BE2C (cell line): ENCODE data around the gene AUH.
"Not testable (repeated sequence)": the region's sequence is repeated elsewhere in the genome, so short reads cannot be mapped to it uniquely, and the experiment has no call there.

Experiments used
- DNase-seq: peaks from one replicate; pipeline ENCODE4 v3.0.0-alpha.2; 2020
- H3K27me3 ChIP-seq: fragments of 250-450 bp; sonication (Bioruptor Pico); 2 replicates; pipeline ENCODE4 v1.5.1; 2020; ENCODE audit warnings: mild to moderate bottlenecking
- H3K36me3 ChIP-seq: fragments of 250-450 bp; sonication (Bioruptor Pico); 2 replicates; pipeline ENCODE4 v1.5.1; 2020; ENCODE audit warnings: mild to moderate bottlenecking
- H3K4me1 ChIP-seq: fragments of 250-450 bp; sonication (Bioruptor Pico); 2 replicates; pipeline ENCODE4 v1.5.1; 2020
- H3K4me3 ChIP-seq: 2 replicates; pipeline ENCODE4 v1.5.1; 2011; ENCODE audit warnings: low read depth, low read length
- H3K9me3 ChIP-seq: fragments of 250-450 bp; sonication (Bioruptor Pico); 2 replicates; pipeline ENCODE4 v1.5.1; 2020
- TF ChIP-seq, protein P1 (sequence below): IDR thresholded peaks from 2 replicates; pipeline ENCODE4 v1.5.1; 2012; ENCODE audit warnings: mild to moderate bottlenecking, low read depth, low read length

Gene AUH

DNA sequence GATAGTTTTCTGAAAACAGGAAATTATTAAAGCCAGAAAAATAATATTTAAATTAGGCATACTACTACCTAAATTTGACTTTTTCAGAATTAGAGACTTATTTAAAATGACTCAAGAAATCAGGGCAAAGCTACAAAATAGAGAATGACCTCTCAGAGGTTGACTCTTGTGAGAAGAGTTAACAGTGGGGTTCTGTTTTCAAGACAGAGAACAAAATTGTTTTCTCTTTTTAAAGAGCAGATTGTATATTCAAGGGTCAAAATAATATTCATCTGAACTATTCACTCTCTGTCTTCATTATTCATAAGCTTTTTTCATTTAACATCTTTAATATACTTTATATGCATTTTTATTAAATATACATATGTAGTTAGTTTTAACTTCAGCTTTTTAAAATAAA is 21.9 kb upstream of the AUH start:
- Histone ChIP-seq H3K4me1 (no peaks in the 10 kb centered on the region), H3K4me3 (no peak overlapping the region), H3K36me3 (no peaks in the 10 kb centered on the region), H3K9me3 (no peaks in the 10 kb centered on the region), H3K27me3 (no peaks in the 10 kb centered on the region; the same call in 1 of the 2 replicates)
- TF ChIP-seq, protein P1, sequence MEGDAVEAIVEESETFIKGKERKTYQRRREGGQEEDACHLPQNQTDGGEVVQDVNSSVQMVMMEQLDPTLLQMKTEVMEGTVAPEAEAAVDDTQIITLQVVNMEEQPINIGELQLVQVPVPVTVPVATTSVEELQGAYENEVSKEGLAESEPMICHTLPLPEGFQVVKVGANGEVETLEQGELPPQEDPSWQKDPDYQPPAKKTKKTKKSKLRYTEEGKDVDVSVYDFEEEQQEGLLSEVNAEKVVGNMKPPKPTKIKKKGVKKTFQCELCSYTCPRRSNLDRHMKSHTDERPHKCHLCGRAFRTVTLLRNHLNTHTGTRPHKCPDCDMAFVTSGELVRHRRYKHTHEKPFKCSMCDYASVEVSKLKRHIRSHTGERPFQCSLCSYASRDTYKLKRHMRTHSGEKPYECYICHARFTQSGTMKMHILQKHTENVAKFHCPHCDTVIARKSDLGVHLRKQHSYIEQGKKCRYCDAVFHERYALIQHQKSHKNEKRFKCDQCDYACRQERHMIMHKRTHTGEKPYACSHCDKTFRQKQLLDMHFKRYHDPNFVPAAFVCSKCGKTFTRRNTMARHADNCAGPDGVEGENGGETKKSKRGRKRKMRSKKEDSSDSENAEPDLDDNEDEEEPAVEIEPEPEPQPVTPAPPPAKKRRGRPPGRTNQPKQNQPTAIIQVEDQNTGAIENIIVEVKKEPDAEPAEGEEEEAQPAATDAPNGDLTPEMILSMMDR, result no peak
- no peak for DNase-seq

DNA sequence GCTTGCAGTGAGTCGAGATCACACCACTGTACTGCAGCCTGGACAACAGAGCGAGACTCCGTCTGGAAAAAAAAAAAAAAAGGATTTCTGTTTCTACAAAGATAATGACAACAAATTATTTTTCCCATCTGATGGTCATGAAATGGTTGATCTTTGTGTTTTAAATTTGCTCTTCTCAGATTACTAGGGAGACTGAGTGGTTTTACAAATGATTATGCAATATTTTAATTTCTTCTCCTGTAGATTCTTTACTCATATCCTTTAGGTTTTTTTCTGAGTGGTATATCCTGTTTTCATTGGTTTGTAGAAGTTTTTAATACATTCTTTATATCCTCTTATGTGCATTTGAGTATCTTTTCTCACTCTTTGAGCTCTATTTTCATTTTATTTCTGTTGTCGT is 20.6 kb upstream of the AUH start:
- Histone ChIP-seq H3K4me1 (no peaks in the 10 kb centered on the region), H3K36me3 (no peaks in the 10 kb centered on the region), H3K4me3 (no peak overlapping the region), H3K27me3 (no peaks in the 10 kb centered on the region; the same call in 1 of the 2 replicates), H3K9me3 (no peaks in the 10 kb centered on the region)
- DNase-seq, result no peak
- TF ChIP-seq, protein P1, result no peak

DNA sequence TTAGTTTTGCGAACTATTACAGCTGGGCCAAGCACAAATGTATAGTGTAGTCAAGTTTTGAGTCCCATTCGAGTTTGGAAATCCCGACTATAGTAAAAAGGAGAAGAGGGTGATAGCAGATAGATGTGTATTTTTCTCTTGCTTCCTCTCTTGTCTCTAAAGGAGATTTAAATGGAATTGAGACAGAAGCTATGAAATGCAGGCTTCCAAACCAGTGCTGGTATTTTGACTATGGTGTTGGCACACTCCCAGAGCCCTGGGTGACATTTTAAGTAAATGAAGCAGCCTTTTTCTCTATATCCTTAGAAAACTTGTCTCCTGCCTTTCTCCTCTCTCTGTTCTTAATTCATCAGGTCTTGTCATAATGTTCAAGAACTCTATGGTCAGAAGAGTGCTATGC is 17.7 kb upstream of the AUH start:
- H3K4me3 ChIP-seq, result no peak overlapping the region
- H3K4me1 ChIP-seq, result no peaks in the 10 kb centered on the region
- no peak for DNase-seq
- no peaks in the 10 kb centered on the region for H3K36me3 ChIP-seq
- TF ChIP-seq, protein P1, result no peak
- H3K9me3 ChIP-seq, result no peaks in the 10 kb centered on the region
- no peaks in the 10 kb centered on the region; the same call in 1 of the 2 replicates for H3K27me3 ChIP-seq

DNA sequence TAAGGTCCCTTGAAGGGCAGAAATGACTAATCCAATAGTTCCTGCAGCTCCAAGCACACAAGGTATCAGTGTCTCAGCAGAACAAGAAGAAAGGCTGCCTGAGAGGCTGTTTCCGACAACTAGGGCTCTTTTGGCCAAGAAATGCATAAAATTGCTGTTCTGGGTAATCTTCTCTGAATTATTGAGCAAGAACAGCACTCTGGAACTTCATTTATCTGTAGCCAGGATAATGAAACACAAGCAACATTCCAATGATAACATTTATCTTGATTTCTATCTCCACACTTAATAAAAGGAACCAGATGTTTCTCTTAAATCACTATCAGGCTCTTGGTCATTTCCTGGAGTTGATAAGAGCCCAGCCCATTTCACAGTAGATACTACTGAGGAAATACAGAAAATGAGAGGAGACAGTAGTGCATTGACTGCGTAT is 17.0 kb upstream of the AUH start:
- no peaks in the 10 kb centered on the region for H3K4me1 ChIP-seq
- TF ChIP-seq, protein P1, result no peak

DNA sequence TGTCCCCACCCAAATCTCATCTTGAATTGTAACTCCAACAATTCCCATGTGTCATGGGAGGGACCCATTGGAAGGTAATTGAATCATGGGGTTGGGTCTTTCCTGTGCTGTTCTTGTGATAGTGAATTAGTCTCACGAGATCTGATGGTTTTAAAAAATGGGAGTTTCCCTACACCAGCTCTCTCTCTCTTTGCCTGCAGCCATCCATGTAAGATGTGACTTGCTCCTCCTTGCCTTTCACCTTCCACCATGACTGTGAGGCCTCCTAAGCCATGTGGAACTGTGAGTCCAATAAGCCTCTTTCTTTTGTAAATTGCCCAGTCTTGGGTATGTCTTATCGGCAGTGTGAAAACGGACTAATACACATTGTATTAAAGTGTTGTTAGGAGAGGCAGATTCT is 16.3 kb upstream of the AUH start:
- not testable (repeated sequence) for H3K36me3 ChIP-seq, DNase-seq, H3K4me1 ChIP-seq, H3K9me3 ChIP-seq, H3K27me3 ChIP-seq, H3K4me3 ChIP-seq

More for the DNA sequence above, 17.0 kb upstream of the AUH start:
- Histone ChIP-seq H3K9me3 (no peaks in the 10 kb centered on the region), H3K27me3 (no peaks in the 10 kb centered on the region; the same call in 1 of the 2 replicates), H3K4me3 (no peak overlapping the region), H3K36me3 (no peaks in the 10 kb centered on the region)
- no peak for DNase-seq

DNA sequence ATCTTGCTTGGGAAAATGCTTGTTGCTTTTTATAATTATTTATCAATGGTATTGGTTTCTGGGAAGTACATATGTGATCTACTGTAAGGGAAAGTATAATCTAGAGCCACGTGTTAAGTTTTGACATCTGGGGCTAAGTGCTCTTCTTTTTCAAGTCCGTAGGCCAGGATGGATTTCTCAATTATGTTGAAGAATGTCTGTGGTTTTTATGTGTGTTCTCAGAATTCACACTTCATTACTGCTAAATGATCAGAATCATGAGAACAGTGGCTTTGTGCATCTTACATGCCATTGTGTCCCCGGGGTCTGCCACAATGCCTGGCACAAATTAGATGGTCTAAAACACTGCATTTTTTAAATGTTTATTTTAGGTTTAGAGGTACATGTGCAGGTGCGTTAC is 14.5 kb upstream of the AUH start:
- Histone ChIP-seq H3K4me3 (no peak overlapping the region), H3K4me1 (no peaks in the 10 kb centered on the region), H3K9me3 (no peaks in the 10 kb centered on the region), H3K27me3 (no peaks in the 10 kb centered on the region), H3K36me3 (no peaks in the 10 kb centered on the region)
- TF ChIP-seq, protein P1, result no peak
- no peak for DNase-seq

DNA sequence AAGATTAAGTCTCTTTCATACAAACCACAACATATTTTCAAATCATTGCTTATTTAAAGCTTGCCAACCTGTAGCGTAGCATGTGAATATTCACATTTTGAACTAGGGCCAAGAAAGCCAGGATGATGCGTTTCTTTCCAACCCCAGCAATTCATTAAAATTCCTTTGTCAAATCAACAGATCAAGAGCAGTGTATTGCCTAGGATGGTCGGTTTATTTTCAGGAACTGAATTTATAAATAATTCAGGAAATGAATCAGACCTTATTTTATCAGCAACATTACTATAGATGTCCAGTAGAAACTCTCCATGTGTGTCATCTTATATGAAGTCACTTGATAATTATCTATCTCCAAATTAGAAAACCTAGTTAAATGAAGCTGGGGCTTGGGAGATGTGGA is 13.2 kb upstream of the AUH start:
- TF ChIP-seq, protein P1, result no peak
- Histone ChIP-seq H3K9me3 (no peaks in the 10 kb centered on the region), H3K27me3 (no peaks in the 10 kb centered on the region), H3K4me3 (no peak overlapping the region), H3K4me1 (no peaks in the 10 kb centered on the region), H3K36me3 (no peaks in the 10 kb centered on the region)
- DNase-seq, result no peak
